Omental fat pad (tissue), 4 donors: ENCODE data around the gene DUOX1. TPM values are rescaled to one million over a fixed set of nuclear protein-coding genes. Genes with fewer than 3 reads are reported as not detected.

Source experiments
- ATAC-seq: fragments of 150-250 bp; one replicate; pipeline ENCODE4 v1.9.1; 2016; ENCODE audit warnings: mild to moderate bottlenecking, moderate library complexity; ENCODE audit not compliant: low FRiP score
- DNase-seq: peaks from one replicate; pipeline ENCODE4 v3.0.0-alpha.2; 2019; ENCODE audit warnings: low spot score
- total RNA-seq, 4 donors: library from RNA; depleted of rRNA; stranded (reverse); fragments of >200 nt; gene quantifications; one replicate each; pipeline ENCODE4 v1.1.0, GENCODE V29; 2016
- TF ChIP-seq, protein P1 (sequence below), 3 donors: fragments of 450-650 bp; IDR thresholded peaks; one replicate each; pipeline ENCODE4 v1.5.1; 2016 to 2017; ENCODE audit warnings: antibody characterized with exemption in 3 of 3, mild to moderate bottlenecking in 3 of 3, moderate library complexity in 2 of 3

Gene DUOX1
- total RNA-seq, 4 donors from 2014 or later, result 1.4 to 6.9 (median 2.0) TPM

DNA sequence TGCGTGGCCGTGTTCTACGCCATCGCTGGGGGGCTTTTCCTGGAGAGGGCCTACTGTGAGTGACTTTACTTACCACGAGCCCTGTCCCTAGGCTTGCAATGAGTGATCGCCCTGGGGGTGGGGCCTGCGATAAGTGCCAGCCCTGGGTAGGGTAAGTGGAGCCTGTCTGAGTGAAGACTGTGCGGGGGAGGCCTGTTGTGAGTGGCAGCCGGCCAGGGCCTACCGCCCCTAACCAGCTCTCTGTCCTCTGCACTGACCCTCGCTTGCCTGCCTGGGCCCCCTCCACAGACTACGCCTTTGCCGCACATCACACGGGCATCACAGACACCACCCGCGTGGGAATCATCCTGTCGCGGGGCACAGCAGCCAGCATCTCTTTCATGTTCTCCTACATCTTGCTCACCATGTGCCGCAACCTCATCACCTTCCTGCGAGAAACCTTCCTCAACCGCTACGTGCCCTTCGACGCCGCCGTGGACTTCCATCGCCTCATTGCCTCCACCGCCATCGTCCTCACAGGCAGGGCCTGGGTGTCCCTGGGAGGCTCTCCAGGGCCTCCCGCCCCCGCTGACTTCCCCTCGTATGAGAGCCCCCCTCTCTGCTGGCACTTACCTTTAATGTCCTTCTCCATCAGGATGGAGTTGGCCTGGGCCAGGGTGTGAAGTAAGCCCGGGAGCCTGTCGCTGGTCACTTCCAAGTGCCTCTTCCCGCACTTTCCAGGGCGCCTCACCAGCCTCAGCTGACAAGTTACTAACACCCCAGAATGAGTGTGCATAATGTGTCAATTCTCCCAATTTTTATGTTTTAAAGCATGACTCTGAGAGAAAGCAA lies 22.4 kb downstream of the DUOX1 start:
- TF ChIP-seq, protein P1, sequence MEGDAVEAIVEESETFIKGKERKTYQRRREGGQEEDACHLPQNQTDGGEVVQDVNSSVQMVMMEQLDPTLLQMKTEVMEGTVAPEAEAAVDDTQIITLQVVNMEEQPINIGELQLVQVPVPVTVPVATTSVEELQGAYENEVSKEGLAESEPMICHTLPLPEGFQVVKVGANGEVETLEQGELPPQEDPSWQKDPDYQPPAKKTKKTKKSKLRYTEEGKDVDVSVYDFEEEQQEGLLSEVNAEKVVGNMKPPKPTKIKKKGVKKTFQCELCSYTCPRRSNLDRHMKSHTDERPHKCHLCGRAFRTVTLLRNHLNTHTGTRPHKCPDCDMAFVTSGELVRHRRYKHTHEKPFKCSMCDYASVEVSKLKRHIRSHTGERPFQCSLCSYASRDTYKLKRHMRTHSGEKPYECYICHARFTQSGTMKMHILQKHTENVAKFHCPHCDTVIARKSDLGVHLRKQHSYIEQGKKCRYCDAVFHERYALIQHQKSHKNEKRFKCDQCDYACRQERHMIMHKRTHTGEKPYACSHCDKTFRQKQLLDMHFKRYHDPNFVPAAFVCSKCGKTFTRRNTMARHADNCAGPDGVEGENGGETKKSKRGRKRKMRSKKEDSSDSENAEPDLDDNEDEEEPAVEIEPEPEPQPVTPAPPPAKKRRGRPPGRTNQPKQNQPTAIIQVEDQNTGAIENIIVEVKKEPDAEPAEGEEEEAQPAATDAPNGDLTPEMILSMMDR (IDR thresholded peaks at IDR 0.05), result no peak
- no peak for ATAC-seq
- no peak for DNase-seq

DNA sequence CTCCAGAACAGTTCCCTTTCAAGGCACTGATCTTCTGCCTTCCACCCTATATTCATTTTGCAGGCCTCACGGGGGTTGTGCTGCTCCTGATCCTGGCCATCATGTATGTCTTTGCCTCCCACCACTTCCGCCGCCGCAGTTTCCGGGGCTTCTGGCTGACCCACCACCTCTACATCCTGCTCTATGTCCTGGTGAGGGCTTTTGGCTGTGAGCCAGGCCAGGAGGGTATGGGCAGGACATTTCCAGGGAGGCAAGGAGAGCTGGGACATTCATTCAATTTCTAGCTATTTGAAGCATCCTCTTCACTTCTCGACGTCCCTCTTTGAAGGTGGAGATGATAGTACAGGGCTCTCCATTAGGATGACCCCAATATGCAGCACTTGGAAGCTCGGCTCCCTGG lies 25.9 kb downstream of the DUOX1 start:
- TF ChIP-seq, protein P1 (IDR thresholded peaks at IDR 0.05), result no peak
- no peak for ATAC-seq
- DNase-seq, result no peak

DNA sequence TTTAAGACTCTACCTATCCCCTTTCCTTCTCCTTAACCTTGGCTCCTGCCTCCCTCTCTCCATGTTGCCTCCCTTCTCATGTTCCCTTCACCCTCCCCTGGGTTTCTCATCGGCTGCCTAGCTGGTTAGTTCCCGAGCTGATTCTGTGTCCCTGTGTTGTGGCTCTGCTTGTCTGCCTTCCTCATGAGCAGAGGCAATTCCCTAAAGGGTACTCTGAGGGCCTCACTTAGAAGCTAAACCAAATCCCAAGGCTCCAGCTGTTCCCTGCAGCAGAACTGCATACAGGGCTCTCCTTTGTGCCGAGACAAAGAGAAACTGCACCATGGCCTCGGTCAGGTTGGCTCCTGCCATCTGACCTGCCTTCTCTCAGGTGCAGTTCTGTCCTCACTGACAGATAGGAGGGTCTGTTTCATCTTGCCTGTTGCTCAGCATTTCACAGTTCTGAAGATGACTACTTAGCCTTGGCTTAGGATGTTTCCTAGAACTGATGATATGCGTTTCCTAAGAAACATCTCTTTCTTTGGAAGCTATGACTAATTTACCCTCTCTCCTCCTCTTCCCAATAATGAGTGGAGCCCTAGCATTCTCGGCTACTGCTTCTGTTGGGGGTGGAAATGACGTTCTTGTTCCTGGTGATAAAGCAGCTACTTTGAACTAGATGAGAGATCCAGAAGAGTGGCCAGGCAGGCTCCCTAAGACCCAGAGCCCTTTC lies 27.1 kb downstream of the DUOX1 start:
- no peak for DNase-seq
- peak; percentile 38 for ATAC-seq
- TF ChIP-seq, protein P1 (IDR thresholded peaks at IDR 0.05), result no peak

DNA sequence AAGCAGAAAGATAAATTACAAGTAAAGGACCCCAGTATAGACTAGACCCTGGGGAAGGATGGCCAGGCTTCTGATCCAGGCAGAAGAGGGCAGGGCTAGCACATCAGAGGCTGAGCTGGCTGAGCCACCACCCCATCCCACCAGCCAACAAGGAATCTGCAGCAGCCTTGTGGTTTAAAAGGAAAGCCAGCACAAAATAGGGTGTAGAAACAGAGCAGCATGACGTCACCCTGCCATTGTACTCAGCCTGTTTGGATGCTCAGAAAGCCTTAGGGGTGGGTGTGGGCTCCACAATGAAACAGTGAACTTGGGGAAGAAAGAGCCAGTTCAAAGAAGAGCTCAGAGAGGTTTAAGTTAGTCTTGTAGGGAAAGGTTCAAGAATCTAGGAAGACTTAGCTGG lies 28.2 kb downstream of the DUOX1 start:
- ATAC-seq (no peak), DNase-seq (no peak)
- TF ChIP-seq, protein P1 (IDR thresholded peaks at IDR 0.05), result no peak

DNA sequence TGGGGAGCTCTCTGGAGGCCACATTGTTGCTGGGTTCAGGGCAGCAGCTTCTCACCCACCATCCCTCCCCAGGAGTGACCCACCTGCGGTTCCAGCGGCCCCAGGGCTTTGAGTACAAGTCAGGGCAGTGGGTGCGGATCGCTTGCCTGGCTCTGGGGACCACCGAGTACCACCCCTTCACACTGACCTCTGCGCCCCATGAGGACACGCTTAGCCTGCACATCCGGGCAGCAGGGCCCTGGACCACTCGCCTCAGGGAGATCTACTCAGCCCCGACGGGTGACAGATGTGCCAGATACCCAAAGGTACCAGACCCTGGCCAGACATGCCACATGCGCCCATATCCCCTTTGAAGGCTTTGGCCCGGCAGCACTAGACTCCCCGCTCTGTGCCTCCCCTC lies 31.9 kb downstream of the DUOX1 start:
- ATAC-seq (no peak), DNase-seq (no peak)
- TF ChIP-seq, protein P1 (IDR thresholded peaks at IDR 0.05), result no peak

DNA sequence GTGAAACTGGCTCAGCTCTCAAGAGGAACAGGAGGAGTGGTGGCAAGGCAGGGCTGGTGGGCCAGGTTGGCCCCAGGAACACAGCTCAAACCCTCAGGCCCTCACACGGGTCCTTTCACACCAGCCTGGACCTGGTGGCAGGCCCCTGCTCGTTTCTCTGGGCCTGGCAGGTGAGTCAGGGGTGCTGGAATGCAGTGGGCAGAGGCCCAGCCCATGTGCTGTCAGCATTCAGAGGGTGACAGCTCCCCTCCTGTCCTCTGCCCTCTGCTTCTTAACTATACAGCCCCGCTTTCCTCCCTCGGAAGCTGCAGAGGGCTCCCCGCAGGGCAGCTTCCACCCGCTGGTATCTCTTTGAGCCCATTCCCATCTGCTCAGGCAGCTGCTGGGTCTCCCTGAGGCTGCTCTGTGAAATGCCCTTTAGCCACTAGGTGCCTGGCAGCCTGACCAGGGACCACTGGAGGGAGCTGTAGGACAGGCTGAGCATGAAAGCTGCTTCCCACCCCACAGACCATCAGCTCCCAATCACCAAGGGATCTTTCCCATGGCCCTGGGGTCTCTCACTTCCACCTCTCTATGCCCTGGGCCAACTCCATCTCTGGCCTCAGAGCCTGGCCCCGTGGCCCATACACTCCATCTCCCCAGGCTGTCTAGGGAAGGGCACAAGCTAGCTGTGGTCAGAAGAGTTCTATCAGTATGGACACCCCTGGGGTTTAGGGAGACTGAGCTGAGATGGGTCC lies 33.1 kb downstream of the DUOX1 start:
- TF ChIP-seq, protein P1 (IDR thresholded peaks at IDR 0.05), result peak in 2 of 3 donors; percentile 63 to 70
- ATAC-seq (peak; percentile 69), DNase-seq (peak; percentile 65)
